Measurements from ENCODE around the gene RAPGEF6. TPM values are rescaled to one million over a fixed set of nuclear protein-coding genes. Genes with fewer than 3 reads are reported as not detected.
A peak's percentile ranks its signal among the peaks of the same experiment; 100 is the strongest.

RAPGEF6 gene
- total and polyA plus RNA-seq, 8 donors, result 18.2 to 23.7 (median 20.1) TPM

GRCh38 chr5:131379723-131380122 lies 255.3 kb downstream of the RAPGEF6 start:
- Histone ChIP-seq H3K36me3 (no peaks in the 10 kb centered on the region), H3K9me3 (no peaks in the 10 kb centered on the region), H3K27ac (peak overlapping the region; percentile 65 to 92), H3K4me3 (no peak overlapping the region), H3K4me1 (peaks cover 0 to 68% of the 10 kb centered on the region in 2 donors), H3K27me3 (no peaks in the 10 kb centered on the region)
- DNase-seq (peak in 1 of 4 donors; percentile 40), ATAC-seq (peak; percentile 72)
- TF ChIP-seq, protein P1, sequence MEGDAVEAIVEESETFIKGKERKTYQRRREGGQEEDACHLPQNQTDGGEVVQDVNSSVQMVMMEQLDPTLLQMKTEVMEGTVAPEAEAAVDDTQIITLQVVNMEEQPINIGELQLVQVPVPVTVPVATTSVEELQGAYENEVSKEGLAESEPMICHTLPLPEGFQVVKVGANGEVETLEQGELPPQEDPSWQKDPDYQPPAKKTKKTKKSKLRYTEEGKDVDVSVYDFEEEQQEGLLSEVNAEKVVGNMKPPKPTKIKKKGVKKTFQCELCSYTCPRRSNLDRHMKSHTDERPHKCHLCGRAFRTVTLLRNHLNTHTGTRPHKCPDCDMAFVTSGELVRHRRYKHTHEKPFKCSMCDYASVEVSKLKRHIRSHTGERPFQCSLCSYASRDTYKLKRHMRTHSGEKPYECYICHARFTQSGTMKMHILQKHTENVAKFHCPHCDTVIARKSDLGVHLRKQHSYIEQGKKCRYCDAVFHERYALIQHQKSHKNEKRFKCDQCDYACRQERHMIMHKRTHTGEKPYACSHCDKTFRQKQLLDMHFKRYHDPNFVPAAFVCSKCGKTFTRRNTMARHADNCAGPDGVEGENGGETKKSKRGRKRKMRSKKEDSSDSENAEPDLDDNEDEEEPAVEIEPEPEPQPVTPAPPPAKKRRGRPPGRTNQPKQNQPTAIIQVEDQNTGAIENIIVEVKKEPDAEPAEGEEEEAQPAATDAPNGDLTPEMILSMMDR (IDR thresholded peaks at IDR 0.05), result no peak
- intact Hi-C loops (cut with DNase I), result no loop called here

GRCh38 chr5:131378721-131379541 lies 256.1 kb downstream of the RAPGEF6 start:
- DNase-seq (no peak), ATAC-seq (no peak)
- H3K4me1 ChIP-seq, result peaks cover 0 to 72% of the 10 kb centered on the region in 2 donors
- H3K36me3 ChIP-seq, result no peaks in the 10 kb centered on the region
- no peak overlapping the region for H3K4me3 ChIP-seq
- intact Hi-C loops (cut with DNase I), result no loop called here
- peak overlapping the region; percentile 65 to 92 for H3K27ac ChIP-seq
- H3K27me3 ChIP-seq, result no peaks in the 10 kb centered on the region
- H3K9me3 ChIP-seq, result no peaks in the 10 kb centered on the region
- TF ChIP-seq, protein P1 (IDR thresholded peaks at IDR 0.05), result no peak

GRCh38 chr5:131377785-131378325 lies 257.2 kb downstream of the RAPGEF6 start:
- ATAC-seq, result no peak
- no peaks in the 10 kb centered on the region for H3K27me3 ChIP-seq
- H3K4me3 ChIP-seq, result no peak overlapping the region
- H3K9me3 ChIP-seq, result no peaks in the 10 kb centered on the region
- TF ChIP-seq, protein P1 (IDR thresholded peaks at IDR 0.05), result no peak
- H3K27ac ChIP-seq, result peak overlapping the region in 1 of 2 donors; percentile 92
- no peaks in the 10 kb centered on the region for H3K36me3 ChIP-seq
- DNase-seq, result no peak
- intact Hi-C loops (cut with DNase I), result no loop called here
- peaks cover 0 to 69% of the 10 kb centered on the region in 2 donors for H3K4me1 ChIP-seq

- no peaks in the 10 kb centered on the region for H3K27me3 ChIP-seq
- TF ChIP-seq, protein P1 (IDR thresholded peaks at IDR 0.05), result no peak
- ATAC-seq (no peak), DNase-seq (no peak)
- no peaks in the 10 kb centered on the region for H3K9me3 ChIP-seq
- H3K36me3 ChIP-seq, result no peaks in the 10 kb centered on the region
- H3K27ac ChIP-seq, result peak overlapping the region in 1 of 2 donors; percentile 92
- intact Hi-C loops (cut with DNase I), result no loop called here
- peaks cover 0 to 64% of the 10 kb centered on the region in 2 donors for H3K4me1 ChIP-seq
- no peak overlapping the region for H3K4me3 ChIP-seq
These were observed 257.7 kb downstream of the RAPGEF6 start for GRCh38 chr5:131377346-131377745.

DNA sequence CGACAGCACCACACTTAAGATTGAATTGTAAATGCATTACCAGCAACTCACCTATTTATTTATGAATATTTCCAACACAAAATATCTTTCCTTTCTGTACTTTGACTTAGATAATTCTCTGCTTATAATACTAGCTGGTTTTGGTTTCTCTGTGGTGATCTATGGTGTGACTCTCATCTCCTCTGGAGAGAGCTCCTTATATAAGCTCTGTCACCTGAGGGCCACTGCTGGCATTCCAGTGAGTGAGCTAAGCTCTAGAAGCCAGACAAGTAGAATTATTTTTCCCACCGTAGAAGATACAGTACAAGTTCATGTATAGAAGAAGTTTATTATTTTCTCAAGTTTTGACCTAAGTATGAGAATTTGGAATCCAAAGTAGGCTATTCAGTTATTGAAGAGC lies 259.7 kb downstream of the RAPGEF6 start:
- Histone ChIP-seq H3K4me3 (no peak overlapping the region), H3K4me1 (peaks cover 0 to 44% of the 10 kb centered on the region in 2 donors), H3K27me3 (no peaks in the 10 kb centered on the region), H3K27ac (peak overlapping the region in 1 of 2 donors; percentile 16), H3K9me3 (no peaks in the 10 kb centered on the region), H3K36me3 (no peaks in the 10 kb centered on the region)
- TF ChIP-seq, protein P1 (IDR thresholded peaks at IDR 0.05), result no peak
- intact Hi-C loops (cut with DNase I), result no loop called here
- peak; percentile 45 for ATAC-seq
- DNase-seq, result no peak

Measured in left lung (tissue), 10 donors.